ENCODE data around the gene FNDC5.

Gene FNDC5

GRCh38 chr1:32897082-32898049, 26.7 kb upstream of the FNDC5 start:
- no peak for DNase-seq

GRCh38 chr1:32896451-32896850, 25.7 kb upstream of the FNDC5 start:
- DNase-seq: no peak

- DNase-seq: no peak
Observed at GRCh38 chr1:32895325-32896215, 24.9 kb upstream of the FNDC5 start.

GRCh38 chr1:32894681-32895080, 24.0 kb upstream of the FNDC5 start:
- no peak for DNase-seq

- no peak for DNase-seq
Observed at GRCh38 chr1:32894019-32894600, 23.4 kb upstream of the FNDC5 start.

GRCh38 chr1:32893198-32894018, 22.7 kb upstream of the FNDC5 start:
- no peak for DNase-seq

DNA sequence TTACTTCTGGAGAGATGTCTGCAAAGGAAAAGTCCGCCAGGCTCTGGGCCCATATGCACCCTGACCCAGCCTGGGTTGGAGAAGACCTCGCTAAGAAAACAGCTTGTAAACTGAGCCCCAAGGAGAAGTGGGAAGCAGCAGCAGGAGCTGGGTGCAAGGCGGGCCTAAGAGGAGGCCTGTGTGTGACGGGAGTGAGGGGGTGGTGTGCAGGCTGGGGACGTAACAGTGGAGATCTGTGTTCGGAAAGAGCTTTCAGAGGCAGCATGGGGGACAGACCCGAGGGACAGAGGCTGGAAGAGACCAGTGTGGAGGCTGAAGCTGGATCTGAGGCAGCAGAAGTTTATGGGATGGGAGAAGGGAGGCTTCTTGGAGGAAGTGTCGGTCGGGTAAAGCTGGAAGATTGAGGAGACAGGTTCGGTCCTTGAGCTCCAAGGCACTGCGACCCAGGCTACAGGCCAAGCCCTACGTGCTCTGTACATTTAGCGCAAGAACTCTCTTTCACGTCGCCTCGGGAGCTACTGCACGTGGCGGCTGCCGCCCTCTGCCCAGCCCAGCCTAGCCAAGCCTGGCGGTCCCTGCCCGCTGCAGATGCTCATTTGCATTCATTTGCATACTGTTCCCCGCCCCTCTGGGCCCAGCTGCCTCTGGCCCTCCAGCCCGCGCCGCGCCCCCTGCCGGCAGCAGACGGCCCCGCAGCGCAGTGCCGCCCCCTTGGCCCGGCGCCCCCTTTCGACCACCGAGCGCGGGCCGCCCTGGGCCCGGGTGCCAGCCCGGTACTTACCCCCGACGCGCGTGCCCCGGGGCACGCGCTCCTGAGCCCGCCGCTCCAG, 21.9 kb upstream of the FNDC5 start:
- peak; percentile 66 for DNase-seq

DNA sequence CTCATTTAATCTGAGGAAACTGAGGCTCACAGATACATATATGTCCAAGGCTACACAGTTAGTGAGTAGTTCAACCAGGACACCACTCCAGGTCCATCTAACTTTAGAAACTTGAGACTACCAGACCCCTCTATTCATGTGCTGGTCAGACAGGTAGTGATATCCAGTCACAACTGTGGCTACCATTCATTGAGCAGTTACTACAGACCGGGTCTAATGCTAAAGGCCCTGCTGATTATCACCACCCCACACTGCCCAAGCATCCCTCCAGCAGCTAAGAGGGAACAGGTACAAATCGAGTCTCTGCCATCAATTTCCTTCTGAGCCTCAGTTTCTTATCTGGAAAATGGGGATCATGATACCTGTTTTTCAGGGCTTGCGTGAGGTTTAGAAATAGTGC, 20.9 kb upstream of the FNDC5 start:
- DNase-seq: no peak

GRCh38 chr1:32891241-32891570, 20.5 kb upstream of the FNDC5 start:
- DNase-seq: no peak

DNA sequence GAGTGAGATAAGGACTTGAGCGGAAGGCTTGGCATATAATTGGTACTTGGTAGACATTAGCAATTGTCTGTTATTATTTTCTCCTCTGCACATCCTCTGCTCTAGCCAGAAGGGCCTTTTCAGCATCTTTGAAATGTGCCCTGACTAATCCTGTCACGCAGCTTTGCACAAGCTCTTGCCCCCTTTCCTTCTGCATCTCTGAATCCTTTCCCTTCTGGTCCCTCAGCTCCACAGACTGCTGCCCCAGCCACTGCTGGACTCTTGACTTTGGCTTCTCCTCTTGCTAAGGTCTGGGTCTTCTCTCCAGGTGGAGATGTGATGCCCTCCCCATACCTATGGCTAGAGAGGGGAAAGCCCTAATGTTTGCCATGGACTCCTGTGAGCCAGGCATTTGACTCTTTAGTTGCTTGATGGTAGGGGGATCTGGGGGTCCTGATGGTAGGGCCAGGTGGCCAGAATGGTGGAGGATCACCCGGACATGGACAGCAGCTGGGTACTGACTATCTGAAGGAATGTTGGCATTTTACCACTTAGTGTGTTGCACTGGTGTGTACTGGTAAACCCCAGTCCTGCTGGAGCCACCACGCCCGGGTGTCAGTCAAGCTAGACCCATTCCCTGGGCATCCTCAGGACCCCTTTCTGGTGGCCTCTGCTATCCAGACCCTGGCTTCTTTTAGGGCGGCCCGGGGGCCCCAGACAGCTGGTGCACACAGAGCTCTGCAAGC, 20.0 kb upstream of the FNDC5 start:
- DNase-seq: no peak

DNA sequence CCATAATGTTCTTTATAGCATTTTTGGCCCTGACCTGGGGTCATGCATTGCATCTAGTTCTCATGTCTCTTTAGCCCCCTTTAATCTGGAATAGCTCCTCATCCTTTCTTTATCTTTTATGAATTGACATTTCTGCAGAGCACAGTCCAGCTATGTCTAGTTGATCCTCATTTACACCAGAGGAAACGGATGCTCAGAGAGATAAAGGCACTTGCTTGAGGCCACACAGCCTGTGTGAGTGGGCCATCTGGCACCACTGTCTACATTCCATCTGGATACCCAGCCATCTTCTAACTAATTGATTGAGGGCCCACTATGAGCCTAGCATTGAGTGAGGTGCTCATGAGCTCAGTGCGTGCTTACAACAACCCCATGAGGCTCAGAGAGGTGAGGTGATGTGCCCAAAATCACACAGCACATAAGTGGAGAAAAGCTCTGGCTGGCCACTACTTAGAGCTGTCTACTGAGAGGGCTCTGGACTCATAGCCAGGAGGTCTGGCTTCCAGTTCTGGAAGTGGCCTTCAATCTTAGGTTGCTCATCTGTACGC, 19.1 kb upstream of the FNDC5 start:
- DNase-seq: no peak

DNA sequence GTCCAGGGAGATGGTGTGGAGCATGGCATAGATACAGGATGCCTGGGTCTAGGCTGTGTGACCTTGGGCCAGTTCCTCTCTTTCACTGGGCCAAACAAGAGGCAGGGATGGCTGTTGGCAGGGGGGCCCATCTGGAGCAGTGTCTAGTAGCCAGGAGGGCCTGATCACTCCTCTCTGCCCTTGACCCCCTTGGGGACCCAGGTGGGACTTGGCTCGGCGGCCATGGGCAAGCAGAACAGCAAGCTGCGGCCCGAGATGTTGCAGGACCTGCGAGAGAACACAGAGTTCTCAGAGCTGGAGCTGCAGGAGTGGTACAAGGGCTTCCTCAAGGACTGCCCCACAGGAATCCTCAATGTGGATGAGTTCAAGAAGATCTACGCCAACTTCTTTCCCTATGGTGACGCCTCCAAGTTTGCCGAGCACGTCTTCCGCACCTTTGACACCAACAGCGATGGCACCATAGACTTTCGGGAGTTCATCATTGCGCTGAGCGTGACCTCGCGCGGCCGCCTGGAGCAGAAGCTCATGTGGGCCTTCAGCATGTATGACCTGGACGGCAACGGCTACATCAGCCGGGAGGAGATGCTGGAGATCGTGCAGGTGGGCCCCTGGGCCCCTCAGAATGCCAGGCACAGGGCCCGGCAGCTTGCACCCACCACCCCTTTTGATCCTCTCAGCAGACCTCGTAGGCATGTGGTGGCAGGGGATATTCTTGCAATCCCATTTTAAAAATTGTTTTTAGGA, 18.1 kb upstream of the FNDC5 start:
- no peak for DNase-seq

DNA sequence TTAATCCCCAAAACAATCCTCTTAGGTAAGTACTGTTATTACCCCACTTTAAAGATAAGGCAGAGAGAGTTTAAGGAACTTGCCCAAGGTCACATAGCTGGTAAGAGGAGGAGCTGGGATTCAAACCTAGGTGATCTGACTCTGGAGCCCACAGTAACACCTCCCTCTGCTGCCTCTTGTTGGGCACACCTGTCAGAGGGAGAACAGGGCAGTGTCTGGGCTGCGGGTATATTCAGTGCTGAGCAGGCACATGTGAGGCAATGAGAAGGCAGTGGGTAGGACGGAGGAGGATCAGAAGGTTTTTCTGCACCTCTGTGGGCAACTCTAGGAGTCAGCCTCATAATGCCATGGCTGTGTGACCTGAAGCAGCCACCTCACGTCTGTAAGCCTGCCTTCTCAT, 17.4 kb upstream of the FNDC5 start:
- no peak for DNase-seq

DNA sequence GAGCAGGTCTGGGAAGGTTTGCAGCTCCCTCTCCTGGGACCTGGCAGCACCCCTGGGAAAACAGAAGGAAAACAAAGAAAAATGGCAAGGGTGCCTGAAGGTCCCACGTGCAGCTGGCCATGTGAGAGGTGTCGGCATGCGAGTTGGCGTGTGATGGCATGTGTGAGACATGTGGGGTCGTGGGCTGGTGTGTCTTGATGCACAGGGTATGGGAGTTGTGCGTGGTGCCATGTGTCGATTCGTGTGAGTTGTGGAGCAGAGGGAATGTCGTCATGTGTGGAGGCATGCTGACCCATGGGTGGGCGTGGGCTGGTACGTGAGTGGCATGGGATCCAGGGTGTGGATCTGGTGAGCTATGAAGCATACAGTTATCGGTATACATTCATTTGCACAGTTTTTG, 16.9 kb upstream of the FNDC5 start:
- no peak for DNase-seq

GRCh38 chr1:32886828-32887414, 16.2 kb upstream of the FNDC5 start:
- DNase-seq: no peak

GRCh38 chr1:32886004-32886827, 15.5 kb upstream of the FNDC5 start, which contains the start of gene HPCA:
TSS of gene HPCA (plus strand) at chr1:32886491. CDS start at chr1:32888899, 2,408 bp downstream.
- peak; percentile 87 for DNase-seq

DNA sequence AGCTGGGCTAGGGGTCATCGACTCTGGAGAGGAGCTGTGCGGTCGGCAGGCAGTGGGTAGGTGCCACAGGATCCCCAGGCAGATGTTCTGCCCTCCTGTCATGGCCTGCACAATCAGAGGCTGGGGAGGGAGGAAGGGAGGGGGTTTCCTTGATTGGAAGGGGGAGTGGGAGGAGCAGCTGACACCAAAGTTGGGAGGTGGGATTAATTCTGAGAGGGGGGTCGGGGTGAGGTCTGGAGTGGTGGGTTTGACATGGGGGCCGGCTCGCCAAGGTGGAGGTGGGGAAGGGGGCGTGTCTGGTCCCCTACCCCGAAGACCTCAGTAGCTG, 14.9 kb upstream of the FNDC5 start:
- no peak for DNase-seq

DNA sequence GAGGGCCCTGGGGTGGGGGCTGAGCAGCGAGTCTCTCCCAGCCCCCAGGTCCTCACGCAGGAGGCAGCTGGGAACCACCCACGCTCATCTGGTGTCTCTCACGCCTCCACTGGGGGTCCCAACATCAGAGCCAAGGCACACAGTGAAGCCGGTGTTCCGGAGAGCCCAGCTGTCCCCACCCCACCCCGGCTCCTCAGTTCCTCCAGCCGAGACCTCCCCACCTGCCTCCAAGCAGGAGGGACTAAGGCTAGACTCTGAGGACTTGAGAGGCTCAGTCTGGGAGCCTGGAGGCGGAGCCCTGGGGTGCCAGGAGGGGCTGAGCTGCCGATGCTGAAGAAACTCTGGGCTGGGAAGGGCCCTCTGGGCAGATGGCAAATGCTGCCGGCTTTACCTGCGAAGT, 14.0 kb upstream of the FNDC5 start:
- no peak for DNase-seq

DNA sequence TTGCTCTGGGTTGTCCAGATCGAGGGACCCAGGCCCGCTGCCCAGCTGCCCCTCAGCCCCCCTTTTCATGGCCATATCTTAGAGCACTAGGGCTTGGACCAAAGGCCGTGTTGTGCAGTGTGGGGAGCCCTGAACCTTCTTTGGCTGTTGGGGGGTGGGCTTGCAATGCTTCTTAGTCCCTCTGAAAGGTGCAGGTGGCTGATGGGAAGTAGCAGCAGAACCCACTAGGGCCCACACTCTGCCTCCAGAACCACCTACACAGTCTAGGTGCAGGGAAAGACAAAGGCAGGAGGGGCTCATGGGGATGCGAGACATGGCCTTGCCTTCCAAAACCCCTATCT, 13.3 kb upstream of the FNDC5 start:
- no peak for DNase-seq
